ENCODE data around the gene POC1A. TPM values are rescaled to one million over a fixed set of nuclear protein-coding genes. Genes with fewer than 3 reads are reported as not detected.

POC1A gene
- total RNA-seq, 1 donor from 2014 or later: 5.7 TPM

GRCh38 chr3:52130966-52131622 is 23.1 kb downstream of the POC1A start:
- Mint-ChIP-seq H3K27me3 (ENCODE audit: low read depth) (no peaks in the 10 kb centered on the region), H3K9me3 (ENCODE audit: low read depth) (no peaks in the 10 kb centered on the region)

GRCh38 chr3:52128118-52128683 is 26.0 kb downstream of the POC1A start:
- no peaks in the 10 kb centered on the region for H3K36me3 Mint-ChIP-seq (ENCODE audit: low read depth)
- DNase-seq (ENCODE audit: low spot score): no peak
- no peaks in the 10 kb centered on the region for H3K9me3 Mint-ChIP-seq (ENCODE audit: low read depth)
- no peak overlapping the region for H3K4me3 Mint-ChIP-seq (ENCODE audit: unreplicated experiment)
- H3K27me3 Mint-ChIP-seq (ENCODE audit: low read depth): no peaks in the 10 kb centered on the region
- H3K4me1 Mint-ChIP-seq (ENCODE audit: low read depth): peaks cover 9% of the 10 kb centered on the region
- no peak for TF ChIP-seq CTCF (IDR thresholded peaks at IDR 0.05)
- peak overlapping the region; percentile 49 for H3K27ac Mint-ChIP-seq (ENCODE audit: unreplicated experiment)

More at GRCh38 chr3:52130966-52131622, 23.1 kb downstream of the POC1A start:
- H3K27ac Mint-ChIP-seq (ENCODE audit: unreplicated experiment): no peak overlapping the region
- TF ChIP-seq CTCF (IDR thresholded peaks at IDR 0.05): no peak
- no peak overlapping the region for H3K4me3 Mint-ChIP-seq (ENCODE audit: unreplicated experiment)
- H3K4me1 Mint-ChIP-seq (ENCODE audit: low read depth): peaks cover 9% of the 10 kb centered on the region
- no peaks in the 10 kb centered on the region for H3K36me3 Mint-ChIP-seq (ENCODE audit: low read depth)
- no peak for DNase-seq (ENCODE audit: low spot score)

- no peaks in the 10 kb centered on the region for H3K27me3 Mint-ChIP-seq (ENCODE audit: low read depth)
- H3K4me1 Mint-ChIP-seq (ENCODE audit: low read depth): peaks cover 9% of the 10 kb centered on the region
- no peaks in the 10 kb centered on the region for H3K9me3 Mint-ChIP-seq (ENCODE audit: low read depth)
- no peaks in the 10 kb centered on the region for H3K36me3 Mint-ChIP-seq (ENCODE audit: low read depth)
- no peak overlapping the region for H3K4me3 Mint-ChIP-seq (ENCODE audit: unreplicated experiment)
- no peak for TF ChIP-seq CTCF (IDR thresholded peaks at IDR 0.05)
- no peak for DNase-seq (ENCODE audit: low spot score)
- H3K27ac Mint-ChIP-seq (ENCODE audit: unreplicated experiment): no peak overlapping the region
These were observed 27.7 kb downstream of the POC1A start for GRCh38 chr3:52126500-52126899.

- H3K9me3 Mint-ChIP-seq (ENCODE audit: low read depth): no peaks in the 10 kb centered on the region
- peak; percentile 44 for DNase-seq (ENCODE audit: low spot score)
- H3K36me3 Mint-ChIP-seq (ENCODE audit: low read depth): no peaks in the 10 kb centered on the region
- no peak for TF ChIP-seq CTCF (IDR thresholded peaks at IDR 0.05)
- H3K4me3 Mint-ChIP-seq (ENCODE audit: unreplicated experiment): no peak overlapping the region
- H3K27me3 Mint-ChIP-seq (ENCODE audit: low read depth): no peaks in the 10 kb centered on the region
- no peak overlapping the region for H3K27ac Mint-ChIP-seq (ENCODE audit: unreplicated experiment)
- H3K4me1 Mint-ChIP-seq (ENCODE audit: low read depth): peaks cover 12% of the 10 kb centered on the region
These were observed 28.2 kb downstream of the POC1A start for GRCh38 chr3:52126036-52126435.

GRCh38 chr3:52124766-52125165 is 29.5 kb downstream of the POC1A start:
- Mint-ChIP-seq H3K27ac (ENCODE audit: unreplicated experiment) (no peak overlapping the region), H3K4me3 (ENCODE audit: unreplicated experiment) (no peak overlapping the region), H3K4me1 (ENCODE audit: low read depth) (peaks cover 12% of the 10 kb centered on the region), H3K9me3 (ENCODE audit: low read depth) (no peaks in the 10 kb centered on the region), H3K36me3 (ENCODE audit: low read depth) (no peaks in the 10 kb centered on the region), H3K27me3 (ENCODE audit: low read depth) (no peaks in the 10 kb centered on the region)
- TF ChIP-seq CTCF (IDR thresholded peaks at IDR 0.05): no peak
- peak; percentile 43 for DNase-seq (ENCODE audit: low spot score)

All from chondrocyte (in vitro differentiated cells).